DND-41 (cell line): ENCODE results near the gene RAP2C.

ENCODE experiments used
- ATAC-seq: fragments of 200-7000 bp; cut with Tn5 transposase; 3 replicates; pipeline ENCODE4 v1.9.1; 2021; ENCODE audit warnings: low read depth; ENCODE audit not compliant: insufficient read depth
- DNase-seq: peaks from one replicate; pipeline ENCODE4 v3.0.0-alpha.2; 2020
- H2AFZ ChIP-seq: 2 replicates; pipeline ENCODE4 v1.6.0; 2012; ENCODE audit warnings: low read depth, low read length
- H3K27ac ChIP-seq: 2 replicates; pipeline ENCODE4 v1.5.1; 2012; ENCODE audit warnings: low read length, inconsistent platforms
- H3K27me3 ChIP-seq: fragments of 200-600 bp; sonication (generic); 2 replicates; pipeline ENCODE4 v1.6.0; 2012; ENCODE audit warnings: low read length, mild to moderate bottlenecking, inconsistent platforms; ENCODE audit not compliant: insufficient read depth, poor library complexity
- H3K36me3 ChIP-seq: 2 replicates; pipeline ENCODE4 v1.5.1; 2012; ENCODE audit warnings: low read length, inconsistent platforms; ENCODE audit not compliant: insufficient read depth
- H3K4me1 ChIP-seq: 2 replicates; pipeline ENCODE4 v1.5.1; 2012; ENCODE audit warnings: mild to moderate bottlenecking, low read length; ENCODE audit not compliant: insufficient read depth
- H3K4me2 ChIP-seq: 2 replicates; pipeline ENCODE4 v1.6.0; 2012; ENCODE audit warnings: mild to moderate bottlenecking, moderate library complexity, low read length, inconsistent platforms; ENCODE audit not compliant: insufficient read depth
- H3K4me3 ChIP-seq, 2 experiments: fragments of 200-600 bp in 1 of 2; shearing (Covaris generic) in 1 of 2; 2 replicates each; pipeline ENCODE4 v1.5.1; 2012 to 2016; ENCODE audit warnings: inconsistent platforms in 2 of 2, low read length in 2 of 2, mild to moderate bottlenecking in 2 of 2, low read depth in 1 of 2, moderate library complexity in 1 of 2
- H3K79me2 ChIP-seq: 2 replicates; pipeline ENCODE4 v1.6.0; 2012; ENCODE audit warnings: low read length, inconsistent platforms; ENCODE audit not compliant: insufficient read depth
- H3K9ac ChIP-seq: 2 replicates; pipeline ENCODE4 v1.6.0; 2012; ENCODE audit warnings: low read depth, mild to moderate bottlenecking, inconsistent platforms, low read length, moderate library complexity
- H3K9me3 ChIP-seq: 2 replicates; pipeline ENCODE4 v1.5.1; 2012; ENCODE audit warnings: low read length, moderate library complexity, mild to moderate bottlenecking, inconsistent platforms; ENCODE audit not compliant: insufficient read depth, severe bottlenecking
- H4K20me1 ChIP-seq: 2 replicates; pipeline ENCODE4 v1.6.0; 2012; ENCODE audit warnings: low read length; ENCODE audit not compliant: insufficient read depth
- CTCF ChIP-seq: IDR thresholded peaks from 2 replicates; pipeline ENCODE4 v1.5.1; 2012; ENCODE audit warnings: borderline replicate concordance, low read length, moderate library complexity, mild to moderate bottlenecking; ENCODE audit not compliant: poor library complexity, severe bottlenecking; ENCODE audit errors: extremely low read depth
- EZH2 ChIP-seq: IDR thresholded peaks from 3 replicates; pipeline ENCODE4 v1.6.1; 2012; ENCODE audit warnings: borderline replicate concordance, low read depth, mild to moderate bottlenecking, moderate library complexity, low read length, inconsistent platforms; ENCODE audit not compliant: severe bottlenecking

RAP2C gene

GRCh38 chrX:132208422-132208821 lies 10.8 kb downstream of the RAP2C start:
- ATAC-seq (no peak), DNase-seq (no peak)
- Histone ChIP-seq H3K4me3 (no peak overlapping the region), H3K4me1 (peaks cover 8% of the 10 kb centered on the region; the same call in 1 of the 2 replicates), H3K9ac (no peak overlapping the region), H3K36me3 (peaks cover 21% of the 10 kb centered on the region), H3K4me2 (no peak overlapping the region), H3K27ac (no peak overlapping the region), H4K20me1 (no peaks in the 10 kb centered on the region), H2AFZ (no peak overlapping the region), H3K27me3 (no peaks in the 10 kb centered on the region), H3K79me2 (peaks cover 6% of the 10 kb centered on the region; the same call in 1 of the 2 replicates), H3K9me3 (no peaks in the 10 kb centered on the region)
- no peak for TF ChIP-seq CTCF
- no peak for TF ChIP-seq EZH2

- no peak overlapping the region for H2AFZ ChIP-seq
- DNase-seq (no peak), ATAC-seq (no peak)
- no peaks in the 10 kb centered on the region for H3K27me3 ChIP-seq
- H3K9ac ChIP-seq = no peak overlapping the region
- no peak for TF ChIP-seq CTCF
- TF ChIP-seq EZH2 = no peak
- H3K9me3 ChIP-seq = no peaks in the 10 kb centered on the region
- H3K4me3 ChIP-seq = no peak overlapping the region
- no peak overlapping the region for H3K4me2 ChIP-seq
- H4K20me1 ChIP-seq = no peaks in the 10 kb centered on the region
- H3K79me2 ChIP-seq = peaks cover 6% of the 10 kb centered on the region; the same call in 1 of the 2 replicates
- H3K4me1 ChIP-seq = peaks cover 8% of the 10 kb centered on the region; the same call in 1 of the 2 replicates
- H3K36me3 ChIP-seq = peaks cover 18% of the 10 kb centered on the region
- H3K27ac ChIP-seq = no peak overlapping the region
Measured at GRCh38 chrX:132207996-132208395, 11.3 kb downstream of the RAP2C start.

GRCh38 chrX:132206259-132206658 lies 13.0 kb downstream of the RAP2C start:
- DNase-seq (no peak), ATAC-seq (no peak)
- H2AFZ ChIP-seq = no peak overlapping the region
- no peak overlapping the region for H3K9ac ChIP-seq
- no peak overlapping the region for H3K4me3 ChIP-seq
- TF ChIP-seq CTCF (no peak), EZH2 (no peak)
- H3K27ac ChIP-seq = no peak overlapping the region
- no peaks in the 10 kb centered on the region for H3K9me3 ChIP-seq
- H3K4me1 ChIP-seq = peaks cover 5% of the 10 kb centered on the region; the same call in 1 of the 2 replicates
- no peak overlapping the region for H3K4me2 ChIP-seq
- no peaks in the 10 kb centered on the region for H4K20me1 ChIP-seq
- H3K79me2 ChIP-seq = peaks cover under 1% of the 10 kb centered on the region; the same call in 1 of the 2 replicates
- H3K27me3 ChIP-seq = no peaks in the 10 kb centered on the region
- peaks cover 13% of the 10 kb centered on the region; the same call in 1 of the 2 replicates for H3K36me3 ChIP-seq

- H3K79me2 ChIP-seq = no peaks in the 10 kb centered on the region
- no peak overlapping the region for H3K27ac ChIP-seq
- H3K4me3 ChIP-seq = no peak overlapping the region
- peaks cover 12% of the 10 kb centered on the region; the same call in 1 of the 2 replicates for H3K36me3 ChIP-seq
- ATAC-seq = no peak
- no peaks in the 10 kb centered on the region for H3K9me3 ChIP-seq
- no peaks in the 10 kb centered on the region for H3K27me3 ChIP-seq
- peaks cover 2% of the 10 kb centered on the region; the same call in 1 of the 2 replicates for H3K4me1 ChIP-seq
- no peaks in the 10 kb centered on the region for H4K20me1 ChIP-seq
- H2AFZ ChIP-seq = no peak overlapping the region
- TF ChIP-seq CTCF = no peak
- TF ChIP-seq EZH2 = no peak
- no peak overlapping the region for H3K9ac ChIP-seq
- H3K4me2 ChIP-seq = no peak overlapping the region
- no peak for DNase-seq
Measured at GRCh38 chrX:132204629-132205028, 14.6 kb downstream of the RAP2C start.
